ENCODE data around the gene ATL2.
A peak's percentile ranks its signal among the peaks of the same experiment; 100 is the strongest.
"Not testable (repeated sequence)": the region's sequence is repeated elsewhere in the genome, so short reads cannot be mapped to it uniquely, and the experiment has no call there.

The ATL2 gene

DNA sequence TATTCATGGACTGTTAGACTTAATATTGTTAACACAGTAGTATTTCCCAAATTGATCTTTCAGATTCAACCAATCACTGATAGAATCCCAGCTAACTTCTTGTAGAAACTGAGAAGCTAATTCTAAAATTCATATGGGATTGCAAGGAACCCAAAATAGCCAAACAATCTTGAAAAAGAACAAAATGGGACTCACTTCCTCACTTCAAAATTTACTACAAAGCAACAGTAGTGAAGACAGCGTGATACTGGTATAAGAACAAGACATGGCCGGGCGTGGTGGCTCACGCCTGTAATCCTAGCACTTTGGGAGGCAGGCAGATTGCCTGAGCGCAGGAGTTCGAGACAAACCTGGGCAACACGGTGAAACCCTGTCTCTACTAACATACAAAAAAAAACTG is 46.3 kb downstream of the ATL2 start:
- DNase-seq (ENCODE audit: low spot score) = no peak
- FAIRE-seq = no peak

DNA sequence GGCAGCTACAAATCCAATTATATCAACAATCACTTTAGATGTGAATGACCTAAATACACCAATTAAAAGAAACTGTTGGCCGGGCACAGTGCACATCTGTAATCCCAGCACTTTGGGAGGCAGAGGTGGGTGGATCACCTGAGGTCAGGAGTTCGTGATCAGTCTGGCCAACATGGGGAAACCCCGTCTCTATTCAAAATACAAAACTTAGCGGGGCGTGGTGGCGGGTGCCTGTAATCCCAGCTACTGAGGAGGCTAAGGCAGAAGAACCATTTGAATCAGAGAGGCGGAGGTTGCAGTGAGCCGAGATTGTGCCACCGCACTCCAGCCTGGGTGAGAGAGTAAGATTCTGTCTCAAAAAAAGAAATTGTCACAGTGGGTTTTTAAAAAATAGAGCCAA is 49.5 kb downstream of the ATL2 start:
- DNase-seq (ENCODE audit: low spot score) (no peak), FAIRE-seq (no peak)

DNA sequence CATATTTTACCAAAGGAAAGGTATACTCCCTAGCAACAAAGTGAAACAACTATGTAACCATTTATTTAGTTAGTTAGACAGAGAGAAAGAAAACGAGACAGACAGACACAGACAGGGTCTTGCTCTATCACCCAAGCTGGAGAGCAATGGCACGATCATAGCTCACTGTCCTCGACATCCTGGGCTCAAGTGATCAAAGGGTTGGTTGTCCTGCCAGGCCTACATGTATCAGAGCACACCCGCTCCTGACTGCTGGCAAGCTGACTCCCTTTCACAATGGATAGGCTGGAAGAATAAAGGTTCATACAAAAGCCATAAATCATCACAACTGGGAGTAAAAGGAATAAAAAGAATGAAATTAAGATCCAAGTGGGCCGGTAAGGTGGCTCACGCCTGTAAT is 53.5 kb downstream of the ATL2 start:
- FAIRE-seq (no peak), DNase-seq (ENCODE audit: low spot score) (no peak)

DNA sequence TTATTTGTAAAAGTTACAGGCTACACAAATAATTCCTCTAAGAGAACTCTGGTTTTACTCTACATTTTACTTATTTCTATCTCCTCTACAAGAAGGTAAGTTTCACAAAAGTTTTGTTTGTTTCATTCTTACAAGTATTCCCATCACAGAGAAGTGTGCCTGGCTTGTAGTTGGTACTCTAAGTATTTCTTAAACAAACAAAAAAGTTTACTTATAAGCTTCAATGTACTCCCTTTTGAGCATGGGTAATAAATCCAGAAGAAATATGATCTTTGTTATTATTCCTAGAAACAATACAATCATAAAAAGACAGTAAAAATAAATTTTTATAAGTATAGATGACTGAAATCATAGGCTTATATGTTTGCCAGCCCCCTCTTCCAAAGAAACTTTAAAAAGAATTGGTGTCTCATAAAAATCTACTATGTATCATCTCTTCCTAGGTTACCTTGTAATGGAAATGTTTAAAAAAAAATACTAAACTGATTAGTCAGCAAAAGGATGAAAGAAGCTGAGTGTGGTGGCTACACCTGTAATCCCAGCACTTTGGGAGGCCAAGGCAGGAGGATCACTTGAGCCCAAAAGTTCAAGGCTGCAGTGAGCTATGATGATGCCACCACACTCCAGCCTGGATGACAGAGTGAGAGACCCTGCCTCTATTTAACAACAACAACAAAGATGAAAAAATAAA is 54.7 kb downstream of the ATL2 start:
- FAIRE-seq = no peak
- no peak for DNase-seq (ENCODE audit: low spot score)

DNA sequence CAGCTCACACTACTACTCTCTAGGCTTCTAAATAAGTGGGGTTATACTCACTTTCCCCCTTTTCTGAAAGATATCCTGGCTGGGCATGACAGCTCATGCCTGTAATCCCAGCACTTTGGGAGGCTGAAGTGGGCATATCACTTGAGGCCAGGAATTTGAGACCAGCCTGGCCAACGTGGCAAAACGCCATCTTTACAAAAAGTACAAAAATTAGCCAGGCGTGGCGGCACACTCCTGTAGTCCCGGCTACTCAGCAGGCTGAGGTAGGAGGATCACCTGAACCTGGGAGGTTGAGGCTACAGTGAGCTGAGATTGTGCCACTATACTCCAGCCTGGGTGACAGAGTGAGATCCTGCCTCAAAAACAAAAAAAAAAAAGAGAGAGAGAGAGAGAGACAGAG is 57.8 kb downstream of the ATL2 start:
- DNase-seq (ENCODE audit: low spot score); FAIRE-seq: not testable (repeated sequence)

DNA sequence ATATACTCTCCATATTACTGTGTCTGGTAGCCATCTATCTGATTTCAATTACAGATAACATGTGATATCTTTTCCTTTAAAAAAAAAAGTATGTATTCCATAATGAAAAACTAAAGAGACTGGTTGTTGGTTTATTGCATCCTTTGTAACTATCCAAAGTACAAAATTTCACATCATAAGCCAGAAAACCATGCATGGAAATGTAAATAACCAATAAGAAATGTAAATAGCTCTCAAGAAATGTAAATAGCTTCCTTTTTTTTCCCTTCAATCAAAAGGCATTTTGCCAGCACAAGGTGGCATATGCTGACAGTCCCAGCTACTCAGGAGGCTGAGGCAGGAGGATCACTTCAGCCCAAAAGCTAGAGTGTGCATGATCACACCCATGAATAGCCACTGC is 59.3 kb downstream of the ATL2 start:
- FAIRE-seq = no peak
- DNase-seq (ENCODE audit: low spot score) = no peak

DNA sequence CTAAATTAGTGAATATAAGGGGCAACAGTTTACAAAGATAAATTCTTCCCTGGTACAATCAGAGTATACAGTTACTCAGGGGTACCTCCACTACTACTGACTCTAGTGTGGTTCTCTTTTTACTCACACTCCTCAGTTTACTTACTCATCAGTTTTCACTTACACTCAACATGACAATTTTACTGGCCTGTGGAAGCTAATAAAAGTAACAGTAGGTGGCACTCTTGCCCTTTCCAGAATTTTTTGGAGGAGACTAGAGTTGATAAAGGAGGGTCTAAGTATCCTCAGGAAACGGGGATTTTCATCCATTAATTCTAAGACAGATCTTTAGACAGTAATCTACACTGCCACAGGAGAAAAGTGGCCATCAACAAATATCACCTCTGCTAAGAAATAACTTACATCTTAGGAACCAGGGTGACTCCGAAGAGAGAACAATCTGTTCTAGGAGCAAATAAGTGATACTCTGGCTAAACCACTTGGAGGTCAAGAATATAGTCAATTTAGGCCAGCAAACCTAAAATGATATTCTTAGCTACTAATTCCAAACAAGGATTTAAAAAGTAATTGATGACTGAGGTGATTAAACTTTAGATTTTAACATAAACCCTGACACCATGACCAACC is 61.3 kb downstream of the ATL2 start:
- FAIRE-seq (peak; percentile 69), DNase-seq (ENCODE audit: low spot score) (peak; percentile 40)

DNA sequence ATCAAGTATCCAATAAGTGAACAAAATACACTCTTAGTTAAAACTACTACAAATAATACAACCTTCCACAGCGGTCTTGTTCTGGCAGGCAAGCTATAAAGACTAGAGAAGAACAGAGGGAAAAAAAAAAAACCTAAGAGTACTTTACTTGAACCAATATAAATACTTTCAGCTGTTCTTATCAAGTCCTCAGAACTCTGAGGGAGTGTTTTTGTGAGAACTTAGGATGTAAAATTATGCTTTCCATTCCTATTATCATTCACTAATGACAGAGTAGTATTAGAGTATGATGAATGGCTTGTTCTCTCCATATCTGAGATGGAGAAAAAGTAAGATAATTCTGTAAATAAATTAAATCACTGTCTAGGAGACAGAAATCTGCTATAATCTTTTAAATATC is 68.3 kb downstream of the ATL2 start:
- FAIRE-seq = no peak
- no peak for DNase-seq (ENCODE audit: low spot score)

DNA sequence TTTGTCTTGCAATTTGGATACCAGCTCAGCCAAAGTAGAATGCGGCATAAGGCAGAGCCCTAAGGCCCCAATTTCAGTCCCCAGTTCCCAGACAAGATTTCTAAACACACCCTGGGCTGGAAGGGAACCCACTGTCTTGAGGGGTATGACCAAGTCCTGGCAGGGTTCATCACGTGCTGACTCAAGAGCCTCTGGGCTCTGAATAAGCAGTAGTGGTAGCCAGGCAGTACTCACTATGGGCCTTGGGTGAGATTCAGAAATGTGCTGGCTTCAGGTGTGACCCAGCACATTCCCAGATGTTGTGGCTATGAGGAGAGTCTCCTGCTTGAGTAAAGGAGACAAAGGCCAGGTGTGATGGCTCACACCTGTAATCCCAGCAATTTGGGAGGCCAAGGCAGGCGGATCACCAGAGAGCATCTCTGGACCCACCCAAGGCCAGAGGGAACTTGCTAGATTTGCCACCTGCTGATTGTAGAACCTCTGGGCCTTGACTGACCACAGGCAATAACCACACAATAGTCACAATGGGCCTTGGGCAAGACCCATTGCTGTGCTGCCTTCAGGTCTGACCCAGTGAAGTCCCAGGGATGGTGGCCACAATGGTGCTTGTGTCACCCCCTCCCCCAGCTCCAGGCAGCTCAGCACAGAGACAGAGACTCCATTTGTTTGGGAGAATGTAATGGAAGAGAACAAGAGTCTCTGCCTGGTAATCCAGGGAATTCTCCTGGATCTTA is 74.9 kb downstream of the ATL2 start:
- DNase-seq (ENCODE audit: low spot score) (no peak), FAIRE-seq (no peak)

DNA sequence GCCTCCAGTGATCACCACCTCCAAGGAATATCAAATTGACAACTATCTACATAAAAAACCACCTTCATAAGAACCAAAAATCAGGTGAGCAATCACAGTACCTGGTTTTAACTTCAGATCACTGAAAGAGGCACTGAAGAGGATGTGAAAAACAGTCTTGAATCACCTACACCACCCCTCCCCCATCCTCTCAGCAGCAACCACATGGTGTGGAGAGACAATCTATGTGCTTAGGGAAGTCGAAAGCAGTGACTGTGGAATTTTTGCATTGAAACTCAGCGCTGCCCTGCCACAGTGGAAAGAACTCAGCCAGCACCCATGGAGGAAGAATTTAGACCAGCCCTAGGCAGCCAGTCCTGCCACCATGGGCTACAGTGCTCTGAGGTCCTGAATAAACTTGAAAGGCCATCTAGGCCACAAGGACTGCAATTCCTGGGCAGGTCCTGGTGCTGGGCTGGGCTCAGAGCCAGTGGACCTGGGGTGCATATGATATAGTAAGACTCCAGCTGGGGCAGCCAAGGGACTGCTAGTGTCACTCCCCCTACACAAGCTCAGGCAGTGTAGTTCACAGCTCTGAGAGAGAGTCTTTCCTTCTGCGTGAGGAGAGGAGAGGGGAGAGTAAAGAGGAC is 75.6 kb downstream of the ATL2 start:
- DNase-seq (ENCODE audit: low spot score) (no peak), FAIRE-seq (no peak)

DNA sequence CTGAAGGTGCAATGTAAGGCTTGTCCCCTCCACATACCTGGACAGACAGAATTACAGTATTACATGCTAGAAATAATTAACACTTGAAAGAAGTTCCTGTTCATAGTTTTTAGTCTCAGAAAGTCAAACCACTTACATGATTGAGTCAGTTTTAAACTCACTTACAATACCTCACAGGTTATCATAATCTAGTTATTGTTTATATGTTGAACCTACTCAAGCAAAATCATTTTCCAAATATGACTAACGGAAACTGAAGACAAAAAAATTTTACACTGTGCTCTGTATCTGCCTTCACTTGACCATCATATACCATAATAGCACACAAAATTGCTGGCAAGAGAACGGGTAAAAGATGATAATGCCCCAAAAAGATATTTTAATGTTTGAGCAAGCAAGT is 78.5 kb downstream of the ATL2 start:
- DNase-seq (ENCODE audit: low spot score) = no peak
- FAIRE-seq = no peak

DNA sequence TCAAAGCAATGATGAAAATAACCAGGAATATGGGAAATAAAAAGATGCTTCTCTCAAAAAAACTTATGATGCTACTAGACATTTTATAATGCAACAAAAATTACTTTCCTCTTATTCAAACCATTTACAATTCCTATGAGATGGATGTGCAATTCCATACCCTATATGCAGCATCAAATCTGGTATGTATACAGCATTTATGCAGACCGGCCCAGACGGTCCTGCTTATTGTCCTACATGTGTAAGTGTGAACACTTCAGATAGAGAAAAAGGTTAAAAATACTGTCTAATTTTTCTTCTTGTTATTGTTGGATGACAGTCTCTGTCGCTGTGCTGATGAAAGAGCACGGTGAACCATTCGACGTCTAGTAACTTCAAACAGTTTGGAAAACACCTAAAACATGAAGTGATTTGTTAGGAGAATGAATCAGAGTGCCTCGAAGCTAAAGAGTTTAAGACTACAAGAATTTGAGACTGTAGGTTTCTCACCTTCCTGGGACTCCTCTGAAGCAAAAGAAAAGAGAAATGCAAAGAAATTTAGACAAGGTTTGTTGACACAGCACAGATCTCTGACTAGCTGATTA is 80.8 kb downstream of the ATL2 start:
- FAIRE-seq (no peak), DNase-seq (ENCODE audit: low spot score) (no peak)

DNA sequence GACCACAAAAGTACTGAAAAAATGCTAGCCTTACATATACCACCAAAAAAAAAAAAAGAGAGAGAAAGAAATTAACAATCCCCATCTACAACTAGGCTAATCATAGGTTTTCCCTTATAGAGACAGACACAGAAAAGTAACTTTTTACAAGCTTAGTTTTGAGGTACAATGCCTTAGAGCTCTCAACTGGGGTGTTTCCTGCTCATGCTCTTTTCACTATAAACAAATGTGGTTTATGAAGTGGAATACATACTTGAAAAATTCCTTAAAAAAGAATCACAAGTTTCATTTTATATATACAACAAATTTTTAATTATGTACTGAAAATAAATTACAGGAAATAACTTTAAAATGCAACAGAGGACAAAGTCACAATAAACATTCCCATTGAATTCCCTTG is 82.5 kb downstream of the ATL2 start:
- FAIRE-seq = no peak
- DNase-seq (ENCODE audit: low spot score) = no peak

DNA sequence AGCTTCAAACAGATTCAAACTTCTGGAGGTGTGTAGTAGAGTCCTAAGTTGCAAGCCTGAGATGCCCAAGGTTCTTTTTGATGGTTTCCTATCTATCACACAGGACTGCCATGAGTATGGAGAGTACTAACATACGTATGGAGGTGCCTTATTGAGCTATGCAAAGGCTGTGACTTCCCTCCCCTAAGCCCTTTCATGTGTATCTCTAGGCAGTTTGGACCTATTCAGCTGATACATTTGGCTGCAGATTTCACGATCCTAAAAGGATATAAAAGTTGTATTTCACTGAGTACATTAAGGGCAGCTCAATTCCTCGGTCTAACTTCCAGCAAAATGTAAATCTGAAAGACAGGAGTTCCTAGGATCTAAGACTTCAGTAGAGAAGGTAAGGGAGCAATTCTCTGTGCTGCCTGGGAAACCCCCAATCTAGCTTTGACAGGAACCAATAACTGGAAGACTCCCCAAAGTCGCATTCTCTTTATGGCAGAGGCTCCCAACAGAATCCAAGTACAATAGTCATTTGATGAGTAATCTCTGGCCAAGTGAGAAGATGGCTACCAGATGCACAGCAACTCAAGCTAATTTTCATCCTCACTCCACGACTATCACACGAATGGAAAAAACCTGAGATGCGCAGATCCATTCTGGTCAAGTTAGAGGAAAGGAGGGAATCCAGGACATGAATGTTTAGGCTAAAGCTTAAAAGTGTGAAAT is 83.8 kb downstream of the ATL2 start:
- FAIRE-seq = no peak
- no peak for DNase-seq (ENCODE audit: low spot score)

DNA sequence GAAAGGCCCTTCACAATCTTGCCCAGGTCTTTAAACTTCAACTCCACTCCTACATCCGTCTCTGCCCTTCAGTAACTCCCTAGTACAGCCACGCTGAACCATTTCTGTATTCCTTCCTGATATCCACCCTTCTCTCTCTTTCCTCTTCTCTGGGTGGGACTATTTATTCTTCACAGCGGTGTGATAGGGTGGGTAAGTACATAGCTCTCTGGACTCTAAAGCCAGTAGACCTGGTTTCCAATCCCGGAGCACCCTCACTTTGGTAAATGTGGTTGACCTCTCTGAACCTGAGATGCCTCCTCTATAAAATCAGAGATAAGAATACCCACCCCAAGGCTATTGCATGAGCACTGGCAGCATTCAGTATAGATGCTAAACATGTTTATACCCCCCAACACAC is 86.7 kb downstream of the ATL2 start:
- no peak for DNase-seq (ENCODE audit: low spot score)
- no peak for FAIRE-seq

DNA sequence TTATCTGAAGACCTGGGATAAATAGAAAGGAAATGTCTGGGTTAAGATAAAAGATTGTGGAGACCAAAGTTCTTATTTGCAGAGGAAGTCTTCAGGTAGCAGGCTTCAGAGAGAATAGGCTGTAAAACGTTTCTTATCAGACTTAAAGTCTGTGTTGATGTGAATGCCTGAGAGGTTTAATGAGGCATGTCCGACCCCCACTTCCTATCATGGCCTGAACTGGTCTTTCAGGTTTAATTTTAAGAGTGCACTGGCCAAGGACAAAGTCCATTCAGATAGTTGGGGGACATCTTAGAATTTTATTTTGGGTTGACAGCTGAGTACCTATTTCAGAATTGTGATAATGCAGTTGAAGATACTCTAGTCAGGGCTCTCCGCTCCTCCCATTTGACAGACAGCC is 92.1 kb downstream of the ATL2 start:
- DNase-seq (ENCODE audit: low spot score) (no peak), FAIRE-seq (peak; percentile 18)

DNA sequence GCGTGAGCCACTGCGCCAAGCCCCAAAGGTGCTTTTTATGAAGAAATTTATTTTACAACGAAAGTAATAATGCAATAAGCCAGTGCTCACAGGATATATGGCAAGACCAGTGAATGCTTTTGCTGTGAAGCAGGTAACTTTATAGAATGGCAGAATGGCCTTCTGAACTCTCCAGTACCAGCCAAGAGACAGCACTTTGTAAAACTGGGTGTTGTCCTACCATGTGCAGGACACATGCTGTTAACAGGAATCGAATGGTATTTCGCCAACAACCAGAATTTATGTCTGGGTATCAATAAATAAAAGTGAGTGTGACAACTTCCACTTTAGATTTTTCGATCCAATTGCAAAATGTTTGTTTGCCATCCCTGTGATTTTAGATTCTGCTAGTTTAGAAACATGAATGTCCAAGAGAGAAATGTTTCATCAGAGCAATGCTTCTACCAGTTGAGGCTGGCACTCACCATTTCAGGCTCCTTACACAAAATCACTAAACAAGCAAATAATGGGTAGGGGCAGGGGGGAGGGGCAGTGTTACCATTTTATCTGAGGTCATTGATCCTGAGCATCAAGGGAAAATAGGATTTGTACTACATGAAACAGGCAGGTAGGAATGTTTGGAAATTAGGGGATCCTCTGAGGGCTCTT is 95.9 kb downstream of the ATL2 start:
- DNase-seq (ENCODE audit: low spot score) (no peak), FAIRE-seq (no peak)

DNA sequence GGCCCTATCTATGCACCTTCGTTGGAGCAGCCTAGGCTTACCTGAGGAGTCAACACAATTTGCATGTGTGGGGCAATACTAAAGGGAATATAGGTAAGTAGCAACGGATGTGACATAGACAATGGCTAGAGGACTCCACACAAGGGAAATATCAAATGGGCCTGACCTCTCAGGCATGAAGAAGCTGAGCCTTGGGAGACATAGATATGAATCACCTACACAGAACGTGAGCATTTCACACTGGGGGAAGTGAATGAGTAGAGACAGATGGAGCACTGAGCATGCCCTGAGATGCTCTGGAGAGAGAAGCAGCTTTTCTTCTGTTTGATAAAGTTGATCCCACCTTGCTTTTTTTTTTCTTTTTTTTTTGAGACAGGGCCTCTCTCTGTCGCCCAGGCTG is 97.9 kb downstream of the ATL2 start:
- FAIRE-seq (peak; percentile 96), DNase-seq (ENCODE audit: low spot score) (peak; percentile 93)

DNA sequence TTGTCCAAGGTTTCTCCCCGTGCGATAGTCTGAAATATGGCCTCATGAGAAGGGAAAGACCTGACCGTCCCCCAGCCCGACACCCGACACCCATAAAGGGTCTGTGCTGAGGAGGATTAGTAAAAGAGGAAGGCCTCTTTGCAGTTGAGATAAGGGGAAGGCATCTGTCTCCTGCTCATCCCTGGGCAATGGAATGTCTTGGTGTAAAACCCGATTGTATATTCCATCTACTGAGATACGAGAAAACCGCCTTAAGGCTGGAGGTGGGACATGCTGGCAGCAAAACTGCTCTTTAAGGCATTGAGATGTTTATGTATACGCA is 99.0 kb downstream of the ATL2 start:
- not testable (repeated sequence) for FAIRE-seq; DNase-seq (ENCODE audit: low spot score)

DNA sequence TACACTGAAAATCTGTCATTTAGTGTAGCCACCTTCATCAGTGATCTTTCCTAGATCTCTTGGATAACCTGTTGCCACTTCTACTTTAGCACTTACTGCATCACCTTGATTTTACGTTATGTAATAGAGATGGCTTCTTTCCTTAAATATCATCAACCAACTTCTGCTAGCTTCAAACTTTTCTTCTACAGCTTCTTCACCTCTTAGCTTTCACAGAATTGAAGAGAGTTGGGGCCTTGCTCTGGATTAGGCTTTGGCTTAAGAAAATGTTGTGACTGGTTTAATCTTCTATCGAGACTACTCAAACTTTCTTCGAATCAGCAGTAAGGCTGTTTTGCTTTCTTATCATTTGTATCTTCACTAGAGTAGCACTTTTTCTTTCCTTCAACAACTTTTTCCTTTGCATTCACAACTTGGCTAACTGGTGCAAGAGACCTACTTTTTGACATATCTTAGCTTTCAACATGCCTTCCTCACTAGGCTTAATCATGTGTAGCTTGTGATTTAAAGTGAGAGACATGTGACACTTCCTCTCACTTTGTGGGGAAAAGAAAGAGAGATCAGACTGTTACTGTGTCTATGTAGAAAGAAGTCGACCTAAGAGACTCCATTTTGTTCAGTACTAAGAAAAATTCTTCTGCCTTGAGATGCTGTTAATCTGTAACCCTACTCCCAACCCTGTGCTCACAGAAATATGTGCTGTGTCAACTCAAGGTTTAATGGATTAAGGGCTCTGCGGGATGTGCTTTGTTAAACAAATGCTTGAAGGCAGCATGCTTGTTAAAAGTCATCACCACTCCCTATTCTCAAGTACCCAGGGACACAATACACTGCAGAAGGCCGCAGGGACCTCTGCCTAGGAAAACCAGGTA is 99.6 kb downstream of the ATL2 start:
- DNase-seq (ENCODE audit: low spot score) = peak; percentile 81
- peak; percentile 94 for FAIRE-seq

Measured in RCC 7860 (cell line).